Measurements from ENCODE around the gene BTBD9.

The BTBD9 gene

GRCh38 chr6:38498805-38499445 is 140.8 kb downstream of the BTBD9 start:
- Histone ChIP-seq H2BK120ac (ENCODE audit: low read depth, low read length) (no peak overlapping the region), H3K18ac (ENCODE audit: low read depth in 1 of 2, low read length in 2 of 2) (no peak overlapping the region), H4K91ac (ENCODE audit: low read length) (no peak overlapping the region), H3K27me3 (ENCODE audit: control insufficient read depth in 1 of 2, insufficient read depth in 1 of 2, low read length in 2 of 2) (no peaks in the 10 kb centered on the region), H3K79me1 (replicated peaks; ENCODE audit: low read length, poor library complexity, severe bottlenecking) (peaks cover 14% of the 10 kb centered on the region), H3K36me3 (ENCODE audit: control insufficient read depth in 1 of 2, insufficient read depth in 2 of 2, low read depth in 1 of 2, low read length in 2 of 2) (no peaks in the 10 kb centered on the region), H3K4ac (ENCODE audit: low read depth in 1 of 2, low read length in 2 of 2) (no peak overlapping the region), H3K4me3 (ENCODE audit: insufficient read depth in 1 of 2, low read depth in 1 of 2, low read length in 2 of 2) (no peak overlapping the region), H3K14ac (ENCODE audit: low read length in 2 of 2) (no peak overlapping the region), H2AK5ac (ENCODE audit: low read length, severe bottlenecking) (no peak overlapping the region), H4K8ac (ENCODE audit: low read length) (no peak overlapping the region), H2BK5ac (ENCODE audit: low read depth, low read length, poor library complexity, severe bottlenecking) (no peak overlapping the region), H3K9ac (ENCODE audit: low read length) (no peak overlapping the region), H2AFZ (ENCODE audit: low read depth, low read length) (no peak overlapping the region), H3K9me3 (ENCODE audit: control insufficient read depth, low read length) (no peaks in the 10 kb centered on the region), H2BK12ac (ENCODE audit: low read length in 2 of 2) (no peak overlapping the region), H2BK15ac (ENCODE audit: low read depth, poor library complexity, severe bottlenecking) (no peak overlapping the region), H3K23ac (ENCODE audit: low read length in 2 of 2) (no peak overlapping the region), H3K4me2 (ENCODE audit: low read length, poor library complexity, severe bottlenecking) (no peak overlapping the region), H3K27ac (ENCODE audit: low read length, poor library complexity, severe bottlenecking) (no peak overlapping the region), H3K4me1 (ENCODE audit: control insufficient read depth, insufficient read depth, low read depth, low read length) (peaks cover 1% of the 10 kb centered on the region)
- WGBS = 97% methylated on average over 2 of the region's 5 CpGs
- no peak for DNase-seq

- Histone ChIP-seq H2BK5ac (ENCODE audit: low read depth, low read length, poor library complexity, severe bottlenecking) (no peak overlapping the region), H3K36me3 (ENCODE audit: control insufficient read depth in 1 of 2, insufficient read depth in 2 of 2, low read depth in 1 of 2, low read length in 2 of 2) (no peaks in the 10 kb centered on the region), H3K79me1 (replicated peaks; ENCODE audit: low read length, poor library complexity, severe bottlenecking) (peaks cover 14% of the 10 kb centered on the region), H3K14ac (ENCODE audit: low read length in 2 of 2) (no peak overlapping the region), H4K91ac (ENCODE audit: low read length) (no peak overlapping the region), H2BK120ac (ENCODE audit: low read depth, low read length) (no peak overlapping the region), H3K4me2 (ENCODE audit: low read length, poor library complexity, severe bottlenecking) (no peak overlapping the region), H3K9me3 (ENCODE audit: control insufficient read depth, low read length) (no peaks in the 10 kb centered on the region), H2BK12ac (ENCODE audit: low read length in 2 of 2) (no peak overlapping the region), H2BK15ac (ENCODE audit: low read depth, poor library complexity, severe bottlenecking) (no peak overlapping the region), H3K4ac (ENCODE audit: low read depth in 1 of 2, low read length in 2 of 2) (no peak overlapping the region), H2AK5ac (ENCODE audit: low read length, severe bottlenecking) (no peak overlapping the region), H3K9ac (ENCODE audit: low read length) (no peak overlapping the region), H2AFZ (ENCODE audit: low read depth, low read length) (no peak overlapping the region), H3K27ac (ENCODE audit: low read length, poor library complexity, severe bottlenecking) (no peak overlapping the region), H4K8ac (ENCODE audit: low read length) (no peak overlapping the region), H3K4me1 (ENCODE audit: control insufficient read depth, insufficient read depth, low read depth, low read length) (peaks cover 1% of the 10 kb centered on the region), H3K18ac (ENCODE audit: low read depth in 1 of 2, low read length in 2 of 2) (no peak overlapping the region), H3K4me3 (ENCODE audit: insufficient read depth in 1 of 2, low read depth in 1 of 2, low read length in 2 of 2) (no peak overlapping the region), H3K27me3 (ENCODE audit: control insufficient read depth in 1 of 2, insufficient read depth in 1 of 2, low read length in 2 of 2) (no peaks in the 10 kb centered on the region), H3K23ac (ENCODE audit: low read length in 2 of 2) (no peak overlapping the region)
- 95% methylated on average over 1 of the region's 1 CpG for WGBS
- DNase-seq = no peak
Observed at GRCh38 chr6:38498085-38498484, 141.6 kb downstream of the BTBD9 start.

GRCh38 chr6:38497546-38497945 is 142.2 kb downstream of the BTBD9 start:
- Histone ChIP-seq H2BK15ac (ENCODE audit: low read depth, poor library complexity, severe bottlenecking) (no peak overlapping the region), H3K9me3 (ENCODE audit: control insufficient read depth, low read length) (no peaks in the 10 kb centered on the region), H2BK5ac (ENCODE audit: low read depth, low read length, poor library complexity, severe bottlenecking) (no peak overlapping the region), H3K36me3 (ENCODE audit: control insufficient read depth in 1 of 2, insufficient read depth in 2 of 2, low read depth in 1 of 2, low read length in 2 of 2) (no peaks in the 10 kb centered on the region), H3K9ac (ENCODE audit: low read length) (no peak overlapping the region), H3K23ac (ENCODE audit: low read length in 2 of 2) (no peak overlapping the region), H3K27ac (ENCODE audit: low read length, poor library complexity, severe bottlenecking) (no peak overlapping the region), H2AFZ (ENCODE audit: low read depth, low read length) (no peak overlapping the region), H2BK12ac (ENCODE audit: low read length in 2 of 2) (no peak overlapping the region), H2AK5ac (ENCODE audit: low read length, severe bottlenecking) (no peak overlapping the region), H2BK120ac (ENCODE audit: low read depth, low read length) (no peak overlapping the region), H3K4me2 (ENCODE audit: low read length, poor library complexity, severe bottlenecking) (no peak overlapping the region), H3K14ac (ENCODE audit: low read length in 2 of 2) (no peak overlapping the region), H3K4me3 (ENCODE audit: insufficient read depth in 1 of 2, low read depth in 1 of 2, low read length in 2 of 2) (no peak overlapping the region), H3K4ac (ENCODE audit: low read depth in 1 of 2, low read length in 2 of 2) (no peak overlapping the region), H3K18ac (ENCODE audit: low read depth in 1 of 2, low read length in 2 of 2) (no peak overlapping the region), H3K27me3 (ENCODE audit: control insufficient read depth in 1 of 2, insufficient read depth in 1 of 2, low read length in 2 of 2) (no peaks in the 10 kb centered on the region), H4K91ac (ENCODE audit: low read length) (no peak overlapping the region), H3K79me1 (replicated peaks; ENCODE audit: low read length, poor library complexity, severe bottlenecking) (peaks cover 14% of the 10 kb centered on the region), H4K8ac (ENCODE audit: low read length) (no peak overlapping the region), H3K4me1 (ENCODE audit: control insufficient read depth, insufficient read depth, low read depth, low read length) (peaks cover 1% of the 10 kb centered on the region)
- WGBS = 92% methylated on average over 1 of the region's 2 CpGs
- DNase-seq = no peak

GRCh38 chr6:38495922-38496635 is 143.7 kb downstream of the BTBD9 start:
- Histone ChIP-seq H2BK5ac (ENCODE audit: low read depth, low read length, poor library complexity, severe bottlenecking) (no peak overlapping the region), H2BK120ac (ENCODE audit: low read depth, low read length) (no peak overlapping the region), H2BK12ac (ENCODE audit: low read length in 2 of 2) (no peak overlapping the region), H3K9ac (ENCODE audit: low read length) (no peak overlapping the region), H3K14ac (ENCODE audit: low read length in 2 of 2) (no peak overlapping the region), H3K36me3 (ENCODE audit: control insufficient read depth in 1 of 2, insufficient read depth in 2 of 2, low read depth in 1 of 2, low read length in 2 of 2) (no peaks in the 10 kb centered on the region), H3K27me3 (ENCODE audit: control insufficient read depth in 1 of 2, insufficient read depth in 1 of 2, low read length in 2 of 2) (no peaks in the 10 kb centered on the region), H3K4me2 (ENCODE audit: low read length, poor library complexity, severe bottlenecking) (no peak overlapping the region), H3K4me1 (ENCODE audit: control insufficient read depth, insufficient read depth, low read depth, low read length) (peaks cover 1% of the 10 kb centered on the region), H3K18ac (ENCODE audit: low read depth in 1 of 2, low read length in 2 of 2) (no peak overlapping the region), H3K79me1 (replicated peaks; ENCODE audit: low read length, poor library complexity, severe bottlenecking) (peaks cover 12% of the 10 kb centered on the region), H2AFZ (ENCODE audit: low read depth, low read length) (no peak overlapping the region), H2BK15ac (ENCODE audit: low read depth, poor library complexity, severe bottlenecking) (no peak overlapping the region), H3K27ac (ENCODE audit: low read length, poor library complexity, severe bottlenecking) (no peak overlapping the region), H3K4ac (ENCODE audit: low read depth in 1 of 2, low read length in 2 of 2) (no peak overlapping the region), H3K23ac (ENCODE audit: low read length in 2 of 2) (no peak overlapping the region), H3K9me3 (ENCODE audit: control insufficient read depth, low read length) (no peaks in the 10 kb centered on the region), H4K8ac (ENCODE audit: low read length) (no peak overlapping the region), H4K91ac (ENCODE audit: low read length) (no peak overlapping the region), H2AK5ac (ENCODE audit: low read length, severe bottlenecking) (no peak overlapping the region), H3K4me3 (ENCODE audit: insufficient read depth in 1 of 2, low read depth in 1 of 2, low read length in 2 of 2) (no peak overlapping the region)
- DNase-seq = peak; percentile 18
- 81% methylated on average over 5 of the region's 5 CpGs for WGBS

All from mesenchymal stem cell (in vitro differentiated cells and primary cell).